GM19438 (cell line): ENCODE measurements around the gene MOB2.

Experiments used
- ATAC-seq: cut with Tn5 transposase; IDR thresholded peaks from one replicate; pipeline ENCODE4 v1.9.1; 2021; ENCODE audit warnings: low read depth; ENCODE audit not compliant: unreplicated experiment

Gene MOB2

DNA sequence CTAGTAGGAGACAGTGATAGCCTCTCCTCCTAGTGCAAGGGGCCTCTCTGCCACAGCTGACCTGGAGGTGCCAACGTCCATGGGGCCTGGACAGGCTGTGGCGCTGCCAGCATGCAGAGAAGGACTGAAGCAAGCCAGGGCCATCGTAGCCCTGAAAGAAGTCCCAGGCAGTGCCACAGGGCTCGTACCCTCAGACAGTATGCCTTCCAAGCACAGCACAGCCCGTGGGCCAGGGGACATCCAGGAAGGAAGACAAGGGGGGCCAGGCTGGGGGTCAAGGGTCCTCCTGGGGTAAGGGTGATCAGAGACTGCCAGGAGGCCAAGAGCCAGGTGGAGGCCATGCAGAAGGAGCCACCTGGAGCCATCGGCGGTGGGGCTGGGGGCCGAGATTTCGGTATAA, 20.4 kb upstream of the MOB2 start:
- ATAC-seq, result no peak

DNA sequence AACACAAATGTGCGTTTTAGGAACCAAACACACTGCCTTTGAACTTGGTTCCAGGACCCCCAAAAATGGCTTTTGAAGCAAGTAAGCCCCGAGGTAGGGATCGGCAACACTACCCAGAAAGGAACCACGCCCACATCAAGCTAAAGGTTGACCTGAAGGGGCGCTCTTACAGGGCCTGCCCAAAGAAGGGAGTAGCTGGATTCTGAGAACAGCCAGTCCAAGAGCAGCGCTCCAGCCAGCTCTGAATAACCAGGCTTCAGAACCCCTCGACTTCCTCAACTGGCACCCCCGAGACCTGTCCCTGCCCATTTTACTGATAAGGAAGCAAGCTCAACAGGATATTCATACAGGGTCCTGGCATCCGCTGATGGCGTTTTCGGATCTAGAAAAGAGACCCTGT, 18.9 kb upstream of the MOB2 start:
- ATAC-seq, result no peak

DNA sequence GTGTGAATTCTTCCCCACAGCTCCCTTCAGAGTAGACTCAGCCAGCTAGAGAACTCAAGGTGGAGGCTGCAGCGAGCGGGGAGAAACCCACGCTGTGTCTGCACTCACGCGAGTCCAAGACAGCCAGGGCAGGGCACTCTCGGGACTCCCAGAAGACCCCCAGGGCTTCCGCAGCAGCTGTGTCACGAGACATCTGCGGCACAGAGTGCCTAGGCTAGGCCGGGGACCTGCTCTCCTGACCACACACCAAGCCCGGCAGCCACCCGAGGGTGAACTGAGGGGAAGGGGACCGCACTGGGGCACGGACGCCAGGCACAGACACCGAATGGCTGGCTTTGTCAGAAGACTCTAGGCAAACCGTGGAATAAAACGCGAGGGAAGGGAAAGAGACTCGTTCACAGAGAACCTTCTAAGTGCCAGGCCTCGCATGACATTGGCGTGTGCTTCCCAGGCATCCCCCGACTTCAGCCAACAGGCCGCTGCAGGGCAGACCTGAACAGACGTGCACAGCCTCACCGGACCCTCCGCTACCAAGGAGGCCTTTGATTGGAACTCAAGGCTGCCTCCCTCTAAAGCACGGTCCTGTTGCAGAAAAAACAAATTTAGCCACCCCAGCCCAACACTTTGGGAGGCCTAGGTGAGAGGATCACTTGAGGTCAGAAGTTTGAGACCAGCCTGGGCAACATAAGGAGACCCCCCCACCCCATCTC, 18.2 kb upstream of the MOB2 start:
- ATAC-seq, result no peak

DNA sequence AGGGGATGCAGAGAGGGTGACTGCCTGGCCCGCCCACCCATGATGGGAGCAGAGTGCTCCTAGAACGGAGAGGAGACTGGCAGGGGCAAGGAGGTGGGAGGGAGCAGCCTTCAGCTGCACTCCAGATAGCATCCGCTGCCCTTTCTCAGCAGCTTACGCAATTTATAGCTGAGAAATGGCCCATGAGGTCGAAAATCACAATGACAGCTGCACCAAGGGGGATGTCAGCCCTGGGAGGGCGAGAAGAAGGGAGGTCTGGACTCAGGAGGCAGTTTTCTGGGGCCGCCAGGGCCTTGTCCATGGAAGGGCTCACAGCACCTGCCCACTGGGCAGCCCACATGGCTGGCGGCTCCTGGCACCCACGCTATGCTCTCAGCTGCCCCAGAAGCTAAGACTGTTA, 17.6 kb upstream of the MOB2 start:
- ATAC-seq, result no peak

DNA sequence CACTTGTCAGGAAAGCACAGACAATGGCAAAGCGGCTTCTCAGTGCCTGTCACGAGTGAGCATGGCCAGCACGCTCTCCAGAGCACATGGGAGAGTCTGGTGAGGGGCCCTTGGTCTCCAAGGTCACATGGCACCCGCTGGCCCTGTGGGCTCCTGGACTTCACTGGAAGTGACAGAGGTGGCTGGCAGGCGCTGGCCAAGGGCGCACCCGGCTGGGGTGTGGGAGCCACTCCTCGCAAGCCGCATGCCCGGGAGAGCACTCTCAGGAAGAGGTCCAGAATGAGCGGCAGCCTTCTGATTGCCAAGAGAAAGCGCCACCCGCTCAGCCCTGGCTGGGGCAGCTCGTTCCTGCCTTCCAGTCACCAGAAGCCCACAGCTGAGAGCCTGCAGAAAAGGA, 17.1 kb upstream of the MOB2 start:
- ATAC-seq, result no peak

DNA sequence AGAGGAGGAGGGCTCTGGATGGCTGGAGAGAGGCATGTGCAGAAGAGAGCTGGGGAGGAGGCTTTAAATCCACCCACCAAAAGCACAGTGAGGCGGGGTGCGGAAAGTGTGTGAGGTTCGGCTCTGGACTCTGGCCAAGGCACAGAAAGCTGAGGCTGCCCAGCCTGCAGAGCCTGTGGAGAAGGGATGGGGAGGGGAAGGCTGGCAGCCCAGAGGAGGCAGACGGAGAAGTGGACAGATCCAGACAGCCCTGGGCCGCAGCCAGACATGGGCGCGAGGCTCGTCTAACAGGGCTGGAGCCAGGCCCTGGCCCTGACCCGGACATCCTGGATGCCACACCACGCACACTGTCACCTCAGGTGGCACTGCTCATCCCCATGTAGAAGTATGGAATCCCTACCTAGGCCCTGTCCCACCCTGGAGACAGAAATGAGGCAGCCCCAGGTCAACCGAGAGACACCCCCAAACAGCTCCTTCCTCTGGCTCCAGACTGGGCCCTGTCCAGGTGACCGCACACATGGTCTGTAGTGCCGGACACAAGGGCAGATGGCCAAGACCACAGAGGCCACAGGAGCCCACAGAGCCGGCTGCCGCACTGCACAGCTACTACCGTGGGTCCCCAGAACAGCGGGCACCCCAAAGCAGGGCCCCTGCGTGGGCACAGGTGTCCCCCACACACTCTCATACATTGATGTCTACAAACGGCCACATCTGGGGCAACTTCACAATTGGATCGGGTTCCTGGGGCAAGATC, 16.6 kb upstream of the MOB2 start:
- ATAC-seq, result no peak

DNA sequence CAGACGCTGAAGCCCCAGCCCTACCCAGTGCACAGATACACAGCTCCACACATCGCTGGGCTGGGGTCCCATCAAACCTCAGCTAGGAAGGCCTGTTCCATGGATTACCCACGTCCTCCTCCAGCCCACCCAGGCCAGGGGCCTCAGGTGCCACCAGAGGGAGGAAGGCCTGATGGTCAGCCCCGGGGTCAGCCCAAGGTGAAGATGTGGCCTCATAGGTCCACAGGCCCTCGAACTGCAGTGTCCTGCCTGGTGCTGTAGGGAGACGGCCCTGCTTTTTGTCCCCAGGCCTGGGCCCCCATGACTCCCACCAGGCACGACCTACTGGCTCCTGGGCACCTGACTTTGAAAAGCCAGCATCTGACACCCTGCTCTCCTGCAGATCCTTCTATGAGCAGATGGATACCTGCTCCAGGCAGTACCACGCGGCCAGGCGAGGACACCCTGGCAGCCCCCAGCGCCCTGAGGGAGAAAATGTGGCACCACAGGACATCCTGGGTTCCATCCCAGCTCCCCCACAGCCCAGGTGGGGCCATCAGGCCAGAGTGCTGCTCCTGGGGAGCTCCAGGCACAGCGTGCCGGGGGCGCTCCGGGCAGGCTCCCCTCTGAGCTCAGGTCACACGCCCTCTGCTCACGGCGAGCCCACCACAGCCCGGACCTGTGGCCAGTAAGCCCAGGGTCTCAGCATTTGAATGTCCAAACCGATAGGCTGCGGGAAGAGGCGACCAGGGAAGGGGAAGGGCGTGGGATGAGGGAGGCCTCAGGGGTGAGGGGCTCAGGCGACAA, 15.8 kb upstream of the MOB2 start:
- ATAC-seq, result no peak

DNA sequence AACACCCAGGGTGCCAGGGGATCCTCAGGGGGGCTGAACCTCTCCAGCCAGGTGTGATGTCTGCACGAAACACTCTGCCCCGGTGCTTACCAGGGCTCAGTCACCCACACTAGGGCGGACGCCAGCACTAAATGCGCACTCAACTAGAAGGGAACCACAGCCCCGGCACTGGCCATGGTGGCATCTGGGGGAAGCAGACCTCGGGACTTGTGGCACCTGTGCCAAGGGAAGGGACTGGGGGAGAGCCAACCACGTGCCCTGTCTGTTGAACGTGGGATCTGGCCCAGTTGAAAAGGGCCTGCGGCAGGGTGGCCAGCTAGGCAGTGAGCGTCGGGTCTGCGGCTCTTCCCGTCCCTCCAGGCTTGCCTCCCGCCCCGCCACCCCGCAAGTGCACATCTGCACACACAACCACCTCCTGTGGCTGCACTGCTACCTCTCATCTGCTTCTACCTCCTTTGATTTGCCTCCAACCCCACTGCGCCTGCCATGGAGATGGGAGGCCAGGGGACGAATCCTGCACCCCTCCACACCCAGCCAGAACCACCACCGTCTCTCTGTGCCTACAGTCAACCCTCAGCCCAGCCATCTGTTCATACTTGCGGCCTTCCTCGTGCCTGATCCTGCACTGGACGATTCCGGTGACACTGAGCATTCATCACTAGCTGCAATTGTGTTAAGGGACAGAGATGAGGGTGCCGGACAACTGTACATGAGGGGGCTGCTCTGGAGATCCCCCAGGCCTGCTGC, 15.0 kb upstream of the MOB2 start:
- no peak for ATAC-seq

DNA sequence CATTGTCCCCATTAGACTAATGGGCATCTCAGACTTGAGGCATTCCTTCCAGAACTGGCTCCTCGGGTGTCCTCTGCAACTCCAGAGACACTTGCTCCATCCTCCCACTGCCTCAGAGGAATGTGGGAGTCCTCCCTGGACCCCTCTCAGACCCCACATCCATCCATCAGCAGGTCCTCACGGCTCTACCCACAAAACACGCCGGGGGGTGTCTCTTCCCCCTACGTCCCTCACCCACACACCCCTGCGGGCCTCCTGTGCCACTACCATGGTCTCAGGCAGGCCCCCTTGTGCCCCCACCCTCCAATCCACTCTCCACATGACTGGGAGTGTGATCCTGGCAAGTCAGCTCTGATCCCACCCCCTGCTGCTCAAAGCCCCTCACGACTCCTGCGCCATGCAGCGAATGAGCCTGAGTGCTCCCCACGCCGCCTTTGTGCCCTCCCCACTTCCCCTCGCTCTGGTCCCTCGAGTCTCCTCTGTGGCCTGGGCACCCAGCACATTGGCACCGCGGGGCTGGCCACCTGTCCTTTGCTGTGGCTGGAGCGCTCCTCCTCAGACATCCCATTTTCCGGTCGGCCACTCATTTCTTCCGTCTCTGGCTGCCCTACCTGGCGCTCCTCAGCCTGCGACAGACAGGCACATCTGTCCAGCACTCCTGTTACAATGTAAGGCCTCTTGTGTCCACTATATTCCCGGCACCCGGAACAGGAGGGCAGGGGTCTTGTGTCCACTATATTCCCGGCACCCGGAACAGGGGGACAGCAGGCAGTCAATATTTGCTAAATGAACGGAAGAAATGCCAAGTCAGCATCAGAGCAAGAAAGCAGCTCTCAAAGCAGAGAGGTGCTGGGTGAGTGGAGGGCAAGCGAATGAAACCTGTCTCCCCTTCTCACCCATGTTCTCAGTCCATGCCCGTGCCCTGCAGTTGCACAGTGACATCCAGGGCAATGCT, 14.2 kb upstream of the MOB2 start:
- ATAC-seq, result no peak

DNA sequence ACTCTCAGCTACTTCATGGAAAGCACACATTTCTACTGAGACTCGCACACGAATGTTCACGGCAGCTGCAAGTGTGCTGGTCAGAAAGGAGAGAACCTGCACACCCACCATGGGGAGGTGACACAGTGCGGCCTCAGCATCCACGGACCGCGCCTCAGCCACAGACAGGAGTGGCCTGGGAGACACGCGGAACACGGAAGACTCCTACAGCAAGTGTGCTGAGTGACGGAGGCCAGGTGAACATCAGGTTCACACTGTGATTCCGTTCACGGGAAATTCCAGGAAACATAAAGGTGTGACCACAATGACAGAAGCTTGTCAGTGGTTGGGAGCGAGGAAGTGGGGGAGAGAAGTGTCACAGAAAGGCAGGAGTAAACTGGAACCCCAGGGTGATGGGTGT, 13.3 kb upstream of the MOB2 start:
- no peak for ATAC-seq

DNA sequence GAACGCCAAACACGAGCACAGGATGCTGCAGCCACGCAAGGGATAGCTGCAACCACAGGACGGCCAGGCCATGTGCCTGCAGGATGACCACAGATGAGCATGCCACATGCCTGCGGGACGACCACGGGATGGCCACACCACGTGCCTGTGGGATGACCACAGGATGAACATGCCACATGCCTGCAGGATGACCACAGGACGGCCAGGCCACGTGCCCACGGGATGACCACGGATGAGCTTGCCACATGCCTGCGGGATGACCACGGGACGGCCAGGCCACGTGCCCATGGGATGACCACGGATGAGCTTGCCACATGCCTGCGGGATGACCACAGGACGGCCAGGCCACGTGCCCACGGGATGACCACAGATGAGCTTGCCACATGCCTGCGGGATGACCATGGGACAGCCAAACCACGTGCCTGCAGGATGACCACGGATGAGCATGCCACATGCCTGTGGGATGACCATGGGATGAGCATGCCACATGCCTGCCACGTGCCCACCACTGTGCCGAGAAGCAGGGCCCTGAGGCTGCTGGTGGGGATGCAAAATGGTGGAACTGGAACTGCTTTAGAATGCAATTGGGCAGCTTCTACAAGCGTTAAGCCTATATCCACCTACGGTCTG, 12.8 kb upstream of the MOB2 start:
- ATAC-seq, result no peak

DNA sequence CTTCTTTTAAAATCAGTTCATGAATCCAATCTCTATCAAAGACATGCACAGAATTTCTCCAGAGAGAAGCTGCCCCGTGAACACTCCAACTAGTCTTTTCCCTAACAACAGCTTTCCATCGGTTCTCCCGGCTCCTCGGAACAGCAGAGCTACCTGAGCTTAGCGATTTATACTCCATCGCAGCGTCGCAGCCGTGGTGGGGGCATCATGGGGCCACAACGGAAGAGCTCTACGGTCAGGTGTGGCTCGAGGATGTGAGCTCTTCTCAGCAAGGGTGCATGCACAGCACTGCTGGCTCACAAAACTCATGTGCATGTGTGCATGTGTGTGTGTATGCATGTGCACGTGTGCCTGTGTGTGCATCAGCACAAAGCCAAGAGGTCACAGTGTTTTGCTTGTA, 11.7 kb upstream of the MOB2 start:
- no peak for ATAC-seq

DNA sequence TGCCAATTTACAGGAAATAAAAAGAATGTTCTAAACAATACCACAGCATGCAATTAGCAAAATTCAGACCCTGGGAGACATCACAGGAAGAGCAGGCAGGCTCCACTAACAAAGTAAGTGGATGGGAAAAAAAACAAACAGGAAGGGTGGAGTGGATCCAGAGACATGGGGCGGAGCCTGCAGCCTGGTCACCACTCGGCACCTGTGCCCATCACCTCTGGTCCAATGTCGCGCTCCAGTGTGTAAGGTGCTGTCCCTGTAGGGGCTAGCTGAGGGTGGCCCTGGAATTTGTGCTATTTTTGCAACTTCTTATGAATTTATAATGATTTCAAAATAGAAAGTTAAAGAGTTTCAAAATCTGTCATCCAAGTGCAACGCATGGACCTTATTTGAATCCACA, 11.0 kb upstream of the MOB2 start:
- ATAC-seq, result no peak

DNA sequence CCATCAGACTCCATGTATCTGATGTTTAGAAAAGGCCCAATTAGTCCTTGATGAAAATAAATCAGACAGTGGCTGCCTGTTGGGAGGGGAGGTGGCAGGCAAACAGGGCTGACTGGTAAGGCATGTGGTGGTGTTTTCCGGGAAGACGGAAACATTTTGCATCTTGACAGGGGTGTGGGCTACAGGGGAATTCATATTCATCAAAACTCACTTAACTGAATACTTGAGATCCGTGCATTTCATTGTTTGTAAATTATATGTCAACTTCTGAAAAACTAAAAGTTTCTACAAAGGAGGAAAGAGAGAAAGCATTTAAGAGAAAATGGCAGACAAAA, 10.1 kb upstream of the MOB2 start:
- ATAC-seq, result no peak

DNA sequence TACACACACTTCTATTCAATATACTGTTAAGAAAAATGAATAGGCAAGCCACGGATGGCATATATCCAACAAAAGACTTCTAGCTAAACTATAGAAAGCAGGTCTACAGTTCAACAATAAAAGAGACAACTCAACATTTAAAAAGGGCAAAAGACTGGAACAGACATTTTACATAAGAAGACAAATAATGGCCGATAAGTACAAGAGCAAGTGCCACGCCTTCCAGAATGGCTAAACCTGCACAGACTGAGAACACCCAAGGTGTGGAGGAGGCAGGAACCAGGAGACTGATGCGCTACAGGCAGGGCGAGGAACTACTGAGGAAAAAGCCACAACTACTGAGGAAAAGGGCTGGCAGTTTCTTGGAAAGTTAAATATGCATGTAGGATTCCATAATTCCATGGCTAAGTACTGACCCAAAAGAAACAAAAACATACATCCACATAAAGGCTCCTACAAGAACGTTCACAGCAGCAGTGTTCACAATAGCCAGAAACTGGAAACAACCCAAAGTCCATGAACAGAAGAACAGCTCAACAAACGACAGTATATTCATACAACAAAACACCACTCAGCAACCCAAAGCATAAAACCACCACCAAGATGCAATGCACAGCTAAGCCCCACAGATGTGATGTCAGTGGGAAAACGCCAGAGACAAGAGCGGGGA, 9.6 kb upstream of the MOB2 start:
- no peak for ATAC-seq

DNA sequence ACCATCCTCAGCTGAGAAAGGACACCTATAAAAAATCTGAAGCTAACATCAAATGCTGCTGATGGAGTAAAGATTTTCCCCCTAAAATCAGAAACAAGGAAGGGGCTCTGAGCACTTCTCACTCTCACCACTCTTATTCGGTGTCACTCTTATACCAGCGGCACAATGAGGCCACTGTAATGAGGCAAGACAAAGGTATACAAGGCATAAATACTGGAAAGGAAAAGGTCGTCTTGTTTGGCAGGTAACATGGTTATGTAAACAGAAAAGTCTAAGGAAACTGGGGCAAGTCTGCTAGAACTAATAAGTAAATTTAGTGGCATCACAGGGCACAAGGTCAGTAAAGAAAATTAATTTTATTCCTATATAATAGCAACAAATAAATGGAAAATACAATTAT, 8.1 kb upstream of the MOB2 start:
- ATAC-seq, result no peak

DNA sequence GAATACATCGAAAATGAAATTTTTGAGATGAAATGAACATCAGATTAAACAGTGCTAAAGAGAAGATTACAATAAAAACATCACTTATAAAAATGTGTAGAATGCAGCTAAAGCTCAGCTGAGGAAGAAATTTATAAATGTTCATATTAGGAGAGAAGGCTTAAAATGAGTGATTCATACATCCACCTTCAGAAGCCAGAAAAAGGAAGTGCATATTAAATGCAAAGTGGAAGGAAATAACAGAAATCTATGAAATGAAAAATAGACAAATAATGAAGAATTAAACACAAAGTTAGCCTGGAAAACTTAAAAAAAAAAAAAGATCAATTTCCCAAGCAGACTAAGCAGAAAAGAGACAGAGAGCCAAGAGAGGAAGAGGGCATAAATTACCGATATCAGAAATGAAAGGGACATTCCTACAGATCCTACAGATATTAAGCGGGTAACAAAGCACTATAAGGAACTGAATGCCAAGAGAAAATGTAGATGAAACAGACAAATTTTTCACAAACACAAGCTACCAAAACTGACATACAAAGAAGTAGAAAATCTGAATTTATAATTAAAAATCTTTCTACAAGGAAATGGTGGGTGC, 7.2 kb upstream of the MOB2 start:
- ATAC-seq, result no peak

DNA sequence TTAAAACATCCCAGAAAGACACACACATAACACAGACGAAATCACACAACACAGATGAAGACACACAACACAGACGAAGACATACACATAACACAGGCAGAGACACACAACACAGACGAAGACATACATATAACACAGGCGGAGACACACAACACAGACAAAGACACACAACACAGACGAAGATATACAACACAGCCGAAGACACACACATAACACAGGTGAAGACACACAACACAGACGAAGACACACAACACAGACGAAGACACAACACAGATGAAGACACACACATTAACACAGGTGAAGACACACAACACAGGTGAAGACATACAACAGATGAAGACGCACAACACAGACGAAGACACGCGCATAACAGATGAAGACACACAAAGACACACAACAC, 4.8 kb upstream of the MOB2 start:
- no peak for ATAC-seq

DNA sequence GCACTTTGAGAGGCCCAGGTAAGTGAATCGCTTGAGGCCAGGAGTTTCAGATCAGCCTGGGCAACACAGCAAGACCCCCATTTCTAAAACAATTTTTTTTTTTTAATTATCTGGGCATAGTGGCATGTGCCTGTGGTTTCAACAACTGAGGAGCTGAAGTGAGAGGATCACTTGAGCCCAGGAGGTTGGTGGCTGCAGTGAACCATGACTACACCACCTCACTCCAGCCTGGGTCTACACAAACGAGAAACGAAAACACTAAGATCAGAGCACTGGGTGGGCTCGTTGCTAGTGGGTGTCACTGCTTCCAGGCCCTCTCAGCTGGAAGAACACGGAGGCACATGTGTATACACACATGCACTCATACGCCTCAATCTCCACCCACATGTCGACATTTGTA, 4.1 kb upstream of the MOB2 start:
- ATAC-seq, result no peak
